Erythroblast (primary cell): Measurements from ENCODE around the gene C14orf132.

ENCODE experiments used
- GATA1 ChIP-seq: IDR thresholded peaks from 2 replicates; pipeline ENCODE4 v1.6.1; 2011; ENCODE audit warnings: low read depth, mild to moderate bottlenecking, control low read depth, low read length, moderate library complexity
- POLR2A ChIP-seq: IDR thresholded peaks from 2 replicates; pipeline ENCODE4 v1.6.1; 2011; ENCODE audit warnings: mild to moderate bottlenecking, low read length

GRCh38 chr14:96081224-96081623, 42.1 kb downstream of the C14orf132 start:
- TF ChIP-seq POLR2A (no peak), GATA1 (no peak)
